Measurements from ENCODE around the gene DOCK9. TPM values are rescaled to one million over a fixed set of nuclear protein-coding genes. Genes with fewer than 3 reads are reported as not detected.

Gene DOCK9
- polyA plus RNA-seq, 3 donors: 0.01 TPM; not detected in 2

DNA sequence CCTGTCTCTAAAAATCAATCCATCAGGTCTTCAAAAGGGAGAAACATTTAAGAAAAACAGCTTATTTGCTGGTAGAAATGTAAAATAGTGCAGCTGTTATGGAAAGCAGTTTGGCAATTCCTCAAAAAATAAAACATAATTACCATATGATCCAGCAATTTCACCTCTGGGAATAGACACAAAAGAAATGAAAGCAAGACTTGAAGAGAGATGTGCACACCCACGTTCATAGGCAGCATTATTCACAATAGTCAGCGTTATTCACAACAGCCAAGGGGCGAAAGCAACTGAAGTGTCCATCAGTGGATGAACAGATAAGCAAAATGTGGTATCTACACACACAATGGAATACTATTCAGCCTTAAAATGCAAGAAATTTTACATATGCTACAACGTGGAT lies 45.1 kb upstream of the DOCK9 start:
- Mint-ChIP-seq H3K4me1 (no peaks in the 10 kb centered on the region), H3K9me3 (peaks cover 4 to 10% (median 7%) of the 10 kb centered on the region in 7 donors), H3K27me3 (ENCODE audit: low read depth in 3 of 3) (peaks cover 78 to 93% (median 83%) of the 10 kb centered on the region in 3 donors), H3K27ac (no peak overlapping the region), H3K36me3 (no peaks in the 10 kb centered on the region), H3K4me3 (peak overlapping the region in 1 of 2 donors; percentile 21)
- H3K4me1 ChIP-seq (ENCODE audit: control insufficient read depth in 1 of 2, insufficient read depth in 2 of 2, low read length in 2 of 2): no peaks in the 10 kb centered on the region
- intact Hi-C loops (cut with micrococcal nuclease): no loop called here
- no peaks in the 10 kb centered on the region for H4K20me1 ChIP-seq (ENCODE audit: insufficient read depth, low read length)
- H3K27ac ChIP-seq (ENCODE audit: low read depth in 1 of 2, low read length in 2 of 2): no peak overlapping the region
- H3K36me3 ChIP-seq (replicated peaks in 1 of 2; ENCODE audit: control insufficient read depth in 1 of 2, insufficient read depth in 2 of 2, low read length in 2 of 2): no peaks in the 10 kb centered on the region
- H3K9me3 ChIP-seq (replicated peaks in 1 of 2; ENCODE audit: control insufficient read depth in 1 of 2, insufficient read depth in 1 of 2, low read length in 2 of 2): no peaks in the 10 kb centered on the region
- peaks cover 88 to 92% of the 10 kb centered on the region in 2 donors for H3K27me3 ChIP-seq (ENCODE audit: control insufficient read depth in 2 of 2, insufficient read depth in 2 of 2, low read length in 2 of 2)
- no peak for DNase-seq
- H2AFZ ChIP-seq (ENCODE audit: insufficient read depth, low read depth, low read length, poor library complexity, severe bottlenecking): no peak overlapping the region
- no peak overlapping the region for H3K9ac ChIP-seq (ENCODE audit: insufficient read depth, low read length, poor library complexity, severe bottlenecking)
- TF ChIP-seq, protein P1, sequence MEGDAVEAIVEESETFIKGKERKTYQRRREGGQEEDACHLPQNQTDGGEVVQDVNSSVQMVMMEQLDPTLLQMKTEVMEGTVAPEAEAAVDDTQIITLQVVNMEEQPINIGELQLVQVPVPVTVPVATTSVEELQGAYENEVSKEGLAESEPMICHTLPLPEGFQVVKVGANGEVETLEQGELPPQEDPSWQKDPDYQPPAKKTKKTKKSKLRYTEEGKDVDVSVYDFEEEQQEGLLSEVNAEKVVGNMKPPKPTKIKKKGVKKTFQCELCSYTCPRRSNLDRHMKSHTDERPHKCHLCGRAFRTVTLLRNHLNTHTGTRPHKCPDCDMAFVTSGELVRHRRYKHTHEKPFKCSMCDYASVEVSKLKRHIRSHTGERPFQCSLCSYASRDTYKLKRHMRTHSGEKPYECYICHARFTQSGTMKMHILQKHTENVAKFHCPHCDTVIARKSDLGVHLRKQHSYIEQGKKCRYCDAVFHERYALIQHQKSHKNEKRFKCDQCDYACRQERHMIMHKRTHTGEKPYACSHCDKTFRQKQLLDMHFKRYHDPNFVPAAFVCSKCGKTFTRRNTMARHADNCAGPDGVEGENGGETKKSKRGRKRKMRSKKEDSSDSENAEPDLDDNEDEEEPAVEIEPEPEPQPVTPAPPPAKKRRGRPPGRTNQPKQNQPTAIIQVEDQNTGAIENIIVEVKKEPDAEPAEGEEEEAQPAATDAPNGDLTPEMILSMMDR (IDR thresholded peaks at IDR 0.05): no peak
- H3K79me2 ChIP-seq (ENCODE audit: insufficient read depth, low read length): no peaks in the 10 kb centered on the region
- WGBS (ENCODE audit: insufficient coverage): 92% methylated on average over 2 of the region's 4 CpGs
- H3K4me2 ChIP-seq (replicated peaks; ENCODE audit: extremely low read depth, low read length, poor library complexity, severe bottlenecking): no peak overlapping the region
- no peak overlapping the region for H3K4me3 ChIP-seq (replicated peaks in 1 of 3; ENCODE audit: low read depth in 2 of 3, low read length in 3 of 3)

DNA sequence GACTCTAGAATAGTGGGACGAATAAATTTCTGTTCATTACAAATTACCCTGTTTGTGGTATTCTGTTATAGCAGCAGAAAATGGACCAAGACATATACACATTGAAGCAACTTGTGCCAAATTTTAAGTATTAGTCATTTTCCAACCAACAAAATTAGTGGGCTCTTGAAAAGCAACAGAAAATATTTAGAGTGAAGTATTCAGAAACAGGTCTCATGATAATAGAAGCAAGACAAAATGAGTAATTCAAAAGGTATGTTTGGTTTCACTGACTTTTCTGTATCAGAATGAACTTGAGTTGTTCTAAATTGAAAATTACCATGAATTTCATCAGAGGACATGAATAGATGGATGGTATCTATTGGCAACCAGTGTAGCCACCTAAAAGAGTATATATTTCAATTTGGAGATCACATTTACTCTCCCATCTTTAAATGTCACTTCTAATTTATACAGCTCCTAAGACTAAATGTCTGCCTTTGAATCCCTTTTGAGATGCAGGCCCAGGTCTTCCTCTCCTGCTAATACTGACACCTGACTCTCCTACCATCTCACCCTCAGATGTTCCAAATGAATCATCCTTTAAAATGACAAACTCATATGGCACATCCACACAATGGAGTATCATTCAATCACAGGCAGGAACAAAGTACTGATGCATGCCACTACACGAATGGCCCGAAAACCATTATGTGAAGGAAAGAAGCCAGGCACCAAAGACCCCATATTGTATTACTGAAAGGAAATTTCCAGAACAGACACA lies 40.7 kb upstream of the DOCK9 start:
- TF ChIP-seq, protein P1 (IDR thresholded peaks at IDR 0.05): no peak
- H3K36me3 ChIP-seq (replicated peaks in 1 of 2; ENCODE audit: control insufficient read depth in 1 of 2, insufficient read depth in 2 of 2, low read length in 2 of 2): no peaks in the 10 kb centered on the region
- H3K27ac ChIP-seq (ENCODE audit: low read depth in 1 of 2, low read length in 2 of 2): no peak overlapping the region
- H3K4me1 ChIP-seq (ENCODE audit: control insufficient read depth in 1 of 2, insufficient read depth in 2 of 2, low read length in 2 of 2): no peaks in the 10 kb centered on the region
- H3K79me2 ChIP-seq (ENCODE audit: insufficient read depth, low read length): no peaks in the 10 kb centered on the region
- Mint-ChIP-seq H3K36me3 (no peaks in the 10 kb centered on the region), H3K9me3 (peaks cover 4 to 10% (median 7%) of the 10 kb centered on the region in 7 donors), H3K27me3 (ENCODE audit: low read depth in 3 of 3) (peaks cover 76 to 88% (median 77%) of the 10 kb centered on the region in 3 donors), H3K27ac (no peak overlapping the region), H3K4me1 (no peaks in the 10 kb centered on the region), H3K4me3 (peak overlapping the region in 1 of 2 donors; percentile 31)
- intact Hi-C loops (cut with micrococcal nuclease): no loop called here
- no peak overlapping the region for H3K4me2 ChIP-seq (replicated peaks; ENCODE audit: extremely low read depth, low read length, poor library complexity, severe bottlenecking)
- H4K20me1 ChIP-seq (ENCODE audit: insufficient read depth, low read length): no peaks in the 10 kb centered on the region
- no peak for DNase-seq
- no CpG with 5 or more reads among the region's 3 CpGs for WGBS (ENCODE audit: insufficient coverage)
- H3K9ac ChIP-seq (ENCODE audit: insufficient read depth, low read length, poor library complexity, severe bottlenecking): no peak overlapping the region
- H3K9me3 ChIP-seq (replicated peaks in 1 of 2; ENCODE audit: control insufficient read depth in 1 of 2, insufficient read depth in 1 of 2, low read length in 2 of 2): no peaks in the 10 kb centered on the region
- no peak overlapping the region for H2AFZ ChIP-seq (ENCODE audit: insufficient read depth, low read depth, low read length, poor library complexity, severe bottlenecking)
- H3K4me3 ChIP-seq (replicated peaks in 1 of 3; ENCODE audit: low read depth in 2 of 3, low read length in 3 of 3): no peak overlapping the region
- peaks cover 84 to 87% of the 10 kb centered on the region in 2 donors for H3K27me3 ChIP-seq (ENCODE audit: control insufficient read depth in 2 of 2, insufficient read depth in 2 of 2, low read length in 2 of 2)

Measured in CD14-positive monocyte (primary cell).